Skin epidermis (tissue), 12 donors: ENCODE measurements around the gene RNF212B.
"Not testable (repeated sequence)": the region's sequence is repeated elsewhere in the genome, so short reads cannot be mapped to it uniquely, and the experiment has no call there.

ENCODE experiments used
- H3K27ac ChIP-seq, 21 experiments: fragments of 200-600 bp; sonication (generic) in 11 of 21; one replicate each; pipeline ENCODE4 v1.5.0; 2020; ENCODE audit warnings: mild to moderate bottlenecking in 3 of 21, inconsistent platforms in 2 of 21, moderate library complexity in 2 of 21
- H3K4me3 ChIP-seq, 7 experiments: fragments of 200-600 bp; sonication (generic) in 2 of 7; one replicate each; pipeline ENCODE4 v1.5.0; 2020; ENCODE audit warnings: inconsistent platforms in 2 of 7, mild to moderate bottlenecking in 2 of 7, moderate library complexity in 1 of 7

Gene RNF212B, protein sequence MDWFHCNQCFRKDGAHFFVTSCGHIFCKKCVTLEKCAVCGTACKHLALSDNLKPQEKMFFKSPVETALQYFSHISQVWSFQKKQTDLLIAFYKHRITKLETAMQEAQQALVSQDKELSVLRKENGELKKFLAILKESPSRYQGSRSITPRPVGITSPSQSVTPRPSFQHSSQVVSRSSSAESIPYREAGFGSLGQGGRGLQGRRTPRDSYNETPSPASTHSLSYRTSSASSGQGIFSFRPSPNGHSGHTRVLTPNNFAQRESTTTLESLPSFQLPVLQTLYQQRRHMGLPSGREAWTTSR

DNA sequence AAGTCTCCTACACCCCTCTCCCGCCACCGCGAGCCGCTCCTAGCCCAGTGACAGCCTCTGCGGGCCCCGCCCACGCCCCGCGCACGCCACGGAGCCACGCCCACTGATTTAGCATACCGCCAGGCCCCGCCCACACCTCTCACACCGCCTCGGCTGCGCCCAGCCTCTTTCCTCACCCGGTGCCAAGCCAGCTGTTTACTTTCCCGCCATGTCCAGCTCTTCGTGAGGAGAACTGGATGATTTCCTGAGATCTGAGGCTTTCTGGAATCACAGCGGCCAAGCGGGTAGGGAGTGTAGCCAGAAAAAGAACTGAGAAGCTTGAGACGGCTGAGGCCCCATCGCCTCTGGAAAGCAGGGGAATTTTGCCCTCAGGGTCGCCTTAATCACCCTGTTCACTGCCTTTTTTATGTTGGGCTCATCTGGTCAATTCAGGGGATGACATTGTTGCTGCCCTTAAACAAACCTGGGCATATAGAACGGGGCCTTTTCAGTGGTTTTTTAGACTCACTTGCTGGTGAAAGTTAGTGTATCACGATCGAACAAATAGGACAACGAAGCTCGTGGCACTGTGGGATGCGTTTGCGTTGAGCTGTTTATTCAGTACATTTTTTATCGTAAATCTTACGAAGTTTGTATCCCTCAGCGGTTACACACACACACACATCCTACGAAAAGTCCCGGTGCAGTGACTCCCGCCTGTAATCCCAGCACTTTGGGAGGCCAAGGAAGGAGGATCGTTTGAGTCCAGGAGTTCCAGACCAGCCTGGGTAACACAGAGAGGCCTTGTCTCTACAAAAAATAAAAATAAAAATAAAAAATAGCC lies at the start of gene RNF212B:
Gene RNF212B, plus strand, starts transcription at position 165 of the 823 bp plus-strand sequence. CDS start 2,410 bp downstream, outside the sequence.
- Histone ChIP-seq H3K4me3 (peak within 1 kb of the TSS in 5 of 7 experiments; percentile 1 to 21 (median 6)), H3K27ac (no peak within 1 kb of the TSS)

DNA sequence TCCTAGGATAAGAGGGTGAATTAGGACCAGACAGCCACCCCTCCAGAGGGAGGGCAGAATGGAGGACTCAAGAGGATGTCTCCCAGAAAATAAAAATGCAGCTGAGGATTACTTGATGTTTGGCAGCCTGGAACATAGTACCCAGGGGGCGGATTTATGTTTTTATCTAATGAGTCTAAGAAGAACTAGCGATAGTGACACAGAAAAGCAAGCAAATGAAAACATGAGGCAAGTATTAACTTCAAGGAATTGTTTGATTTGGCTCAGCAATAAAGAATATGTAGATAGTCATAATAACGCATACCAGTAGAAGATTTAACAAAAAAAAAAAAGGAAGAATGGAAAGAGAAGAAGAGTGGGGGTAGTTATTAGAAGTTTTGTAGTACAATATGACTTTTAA lies 44.3 kb upstream of the RNF212B start:
- H3K27ac ChIP-seq = no peak overlapping the region
- no peak overlapping the region for H3K4me3 ChIP-seq

DNA sequence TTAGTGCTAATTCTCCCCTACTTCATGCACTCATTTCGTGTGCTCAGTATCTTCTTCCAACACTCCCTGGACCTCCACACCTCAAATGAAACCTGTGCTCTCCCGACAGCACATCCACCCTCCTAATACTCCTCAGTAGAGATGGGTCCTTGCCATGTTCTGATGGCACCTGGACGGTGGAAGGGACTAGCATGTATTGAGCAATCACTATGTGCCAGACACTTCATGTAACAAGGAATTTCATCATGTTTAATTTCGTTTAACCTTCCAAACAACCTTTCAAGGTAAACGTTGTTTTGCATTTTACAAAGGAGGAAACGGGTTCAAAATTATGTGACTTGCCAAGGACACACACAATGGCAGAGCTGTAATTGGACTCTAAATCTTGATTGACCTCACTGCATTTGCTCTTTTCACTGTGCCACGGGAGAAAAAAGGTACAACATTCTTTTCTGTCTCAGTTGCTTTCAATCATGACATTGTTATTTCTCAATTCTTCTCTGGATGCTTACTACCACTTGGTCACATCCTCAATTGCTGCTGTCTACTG lies 42.1 kb upstream of the RNF212B start:
- H3K27ac ChIP-seq = no peak overlapping the region

DNA sequence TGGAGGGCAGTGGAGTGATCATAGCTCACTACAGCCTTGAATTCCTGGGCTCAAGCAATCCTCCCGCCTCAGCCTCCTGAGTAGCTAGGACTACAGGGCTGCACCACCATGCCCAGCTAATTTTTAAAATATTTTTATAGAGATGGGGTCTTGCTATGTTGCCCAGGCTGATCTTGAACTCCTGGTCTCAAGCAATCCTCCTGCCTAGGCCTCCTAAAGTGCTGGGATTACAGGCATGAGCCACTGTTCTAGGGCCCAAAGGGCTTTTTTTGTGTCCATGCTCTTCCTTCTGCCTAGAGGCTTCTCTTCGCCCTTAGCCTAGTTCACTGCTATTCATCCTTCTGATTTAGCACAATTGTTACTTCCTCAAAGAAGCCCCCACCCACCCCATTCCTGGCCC lies 41.2 kb upstream of the RNF212B start:
- H3K27ac ChIP-seq, H3K4me3 ChIP-seq: not testable (repeated sequence)

More for the DNA sequence above, 42.1 kb upstream of the RNF212B start:
- H3K4me3 ChIP-seq = no peak overlapping the region

DNA sequence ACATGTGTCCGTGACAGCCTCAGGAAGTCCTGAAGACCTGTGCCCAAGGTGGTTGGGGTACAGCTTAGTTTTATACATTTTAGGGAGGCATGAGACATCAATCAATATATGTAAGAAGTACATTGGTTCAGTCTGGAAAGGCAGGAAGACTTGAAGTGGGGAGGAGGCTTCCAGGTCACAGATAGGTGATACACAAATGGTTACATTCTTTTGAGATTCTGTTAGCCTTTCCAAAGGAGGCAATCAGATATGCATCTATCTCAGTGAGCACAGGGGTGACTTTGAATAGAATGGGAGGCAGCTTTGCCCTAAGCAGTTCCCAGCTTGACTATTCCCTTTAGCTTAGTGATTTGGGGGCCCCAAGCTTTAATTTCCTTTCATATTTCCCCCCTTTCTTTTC lies 38.6 kb upstream of the RNF212B start:
- H3K27ac ChIP-seq, H3K4me3 ChIP-seq: not testable (repeated sequence)

DNA sequence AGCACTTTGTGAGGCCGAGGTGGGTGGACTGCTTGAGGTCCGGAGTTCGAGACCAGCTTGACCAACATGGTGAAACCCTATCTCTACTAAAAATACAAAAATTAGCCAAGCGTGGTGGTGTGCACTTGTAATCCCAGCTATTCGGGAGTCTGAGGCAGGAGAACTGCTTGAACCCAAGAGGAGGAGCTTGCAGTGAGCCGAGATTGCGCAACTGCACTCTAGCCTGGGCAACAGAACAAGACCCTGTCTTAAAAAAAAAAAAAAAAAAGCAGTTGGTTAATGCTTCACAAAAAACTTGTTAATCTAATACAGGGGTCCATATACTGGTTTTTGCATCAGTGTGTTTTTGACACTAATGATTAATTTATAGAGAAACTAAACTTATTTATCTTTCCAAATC lies 35.7 kb upstream of the RNF212B start:
- H3K4me3 ChIP-seq = no peak overlapping the region

DNA sequence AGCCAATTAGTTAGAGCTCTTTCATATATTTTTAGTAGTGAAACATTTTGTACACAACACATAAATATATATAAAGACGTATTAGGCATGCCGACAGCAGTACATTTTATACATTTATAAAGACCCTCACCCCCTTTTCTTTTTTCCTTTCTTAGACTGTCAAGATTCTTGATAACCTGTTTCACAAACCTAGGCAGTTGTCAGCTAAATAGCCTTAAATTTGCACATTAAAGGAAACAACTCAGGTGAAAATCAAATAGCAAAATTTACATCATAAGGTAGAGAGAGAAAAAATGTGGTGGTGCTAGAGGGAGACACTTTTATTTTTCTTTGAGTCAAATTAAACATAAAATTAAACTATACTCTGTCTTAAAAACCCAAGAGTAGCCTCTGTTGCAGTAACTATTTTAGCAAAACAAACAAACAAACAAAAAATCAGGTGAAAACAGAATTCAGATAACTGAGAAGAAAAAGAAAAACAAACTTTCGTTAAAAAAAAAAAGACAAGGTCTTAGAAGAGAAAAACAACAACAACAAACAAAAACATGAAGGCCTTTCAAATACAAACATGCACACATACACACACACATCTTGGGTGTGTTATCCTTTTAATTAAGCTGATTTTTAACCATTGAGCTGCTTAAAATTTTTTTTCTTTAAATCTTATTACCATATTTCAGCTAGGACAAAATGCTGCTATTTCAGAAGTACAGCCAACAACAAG lies 31.2 kb upstream of the RNF212B start:
- no peak overlapping the region for H3K4me3 ChIP-seq

More for the DNA sequence above, 35.7 kb upstream of the RNF212B start:
- H3K27ac ChIP-seq = no peak overlapping the region

DNA sequence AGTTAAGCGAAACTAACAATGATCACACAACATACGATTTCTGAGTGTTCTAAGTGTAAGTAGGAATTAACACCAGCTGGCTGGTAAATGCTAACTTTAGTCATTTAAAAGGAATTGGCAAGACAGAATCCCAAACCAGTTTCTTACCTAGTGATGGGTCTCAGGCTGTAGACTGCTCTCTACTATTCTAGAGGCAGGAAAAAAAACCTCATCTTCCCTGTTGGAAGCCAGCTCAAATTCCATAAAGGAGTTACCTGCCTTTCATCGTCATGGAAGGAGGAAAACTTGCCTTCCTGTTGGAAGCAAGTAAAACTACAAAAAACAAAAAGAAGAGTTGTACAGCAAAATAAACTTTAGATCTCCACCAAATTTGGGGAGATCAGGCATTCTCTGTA lies 30.6 kb upstream of the RNF212B start:
- H3K4me3 ChIP-seq = no peak overlapping the region

More for the DNA sequence above, 31.2 kb upstream of the RNF212B start:
- no peak overlapping the region for H3K27ac ChIP-seq

DNA sequence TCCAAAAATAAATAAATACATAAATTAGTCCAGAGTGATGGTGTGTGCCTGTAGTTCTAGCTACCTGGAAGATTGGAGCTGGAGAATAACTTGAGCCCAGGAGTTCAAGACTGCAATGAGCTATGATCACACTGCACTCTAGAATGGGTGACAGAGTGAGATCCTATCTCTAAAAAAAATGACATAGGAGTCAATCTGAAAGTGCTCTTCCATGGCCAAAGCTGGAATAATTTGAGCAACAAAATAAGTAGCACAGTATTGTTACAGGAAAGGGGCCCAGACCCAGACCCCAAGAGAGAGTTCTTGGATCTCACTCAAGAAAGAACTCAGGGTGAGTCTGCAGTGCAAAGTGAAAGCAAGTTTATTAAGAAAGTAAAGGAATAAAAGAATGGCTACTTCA lies 29.4 kb upstream of the RNF212B start:
- Histone ChIP-seq H3K4me3 (no peak overlapping the region), H3K27ac (no peak overlapping the region)

More for the DNA sequence above, 30.6 kb upstream of the RNF212B start:
- no peak overlapping the region for H3K27ac ChIP-seq

DNA sequence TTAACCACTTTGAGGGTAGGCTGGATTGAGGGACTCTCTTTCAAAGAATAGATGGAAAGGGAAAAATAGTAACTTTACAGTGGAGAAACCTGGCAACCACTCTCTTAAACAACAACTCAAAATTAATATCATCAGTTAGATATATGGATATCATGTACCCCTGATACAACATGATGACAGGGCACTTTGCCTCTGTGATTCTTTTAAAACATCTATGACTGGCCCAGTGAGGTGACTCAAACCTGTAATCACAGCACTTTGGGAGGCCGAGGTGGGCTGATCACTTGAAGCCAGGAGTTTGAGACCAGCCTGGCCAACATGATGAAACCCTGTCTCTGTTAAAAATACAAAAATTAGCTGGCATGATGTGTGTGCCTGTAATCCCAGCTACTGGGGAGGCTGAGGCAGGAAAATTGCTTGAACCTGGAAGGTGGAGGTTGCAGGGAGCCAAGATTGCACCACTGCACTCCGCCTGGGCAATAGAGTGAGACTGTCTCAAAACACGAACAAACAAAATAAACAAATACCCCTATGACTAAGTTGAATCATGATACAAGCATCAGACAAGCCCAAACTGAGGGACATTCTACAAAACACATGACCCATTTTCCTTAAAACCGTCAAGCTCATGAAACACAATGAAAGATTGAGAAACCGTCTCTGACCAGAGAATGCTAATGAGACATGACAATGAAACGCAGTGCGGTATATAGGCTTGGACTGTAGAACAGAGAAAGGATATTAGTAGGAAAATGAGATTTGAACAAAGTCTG lies 27.9 kb upstream of the RNF212B start:
- H3K4me3 ChIP-seq = no peak overlapping the region
- H3K27ac ChIP-seq = no peak overlapping the region

DNA sequence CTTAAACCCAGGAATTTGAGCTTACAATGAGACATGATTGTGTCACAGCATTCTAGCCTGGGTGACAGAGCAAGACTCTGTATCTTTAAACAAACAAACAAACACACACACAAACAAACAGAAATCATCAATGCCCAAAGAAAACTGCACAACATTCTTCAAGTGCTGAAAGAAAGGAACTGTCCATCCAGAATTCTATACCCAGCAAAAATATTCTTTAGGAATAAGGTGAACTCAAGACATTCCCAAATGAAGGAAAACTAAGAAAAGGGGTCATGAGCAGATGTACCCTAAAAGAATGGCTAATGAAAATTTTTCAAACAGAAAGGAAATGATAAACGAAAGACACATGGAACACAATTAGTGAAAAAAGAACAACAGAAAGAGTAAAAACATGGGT lies 22.3 kb upstream of the RNF212B start:
- H3K4me3 ChIP-seq = no peak overlapping the region

DNA sequence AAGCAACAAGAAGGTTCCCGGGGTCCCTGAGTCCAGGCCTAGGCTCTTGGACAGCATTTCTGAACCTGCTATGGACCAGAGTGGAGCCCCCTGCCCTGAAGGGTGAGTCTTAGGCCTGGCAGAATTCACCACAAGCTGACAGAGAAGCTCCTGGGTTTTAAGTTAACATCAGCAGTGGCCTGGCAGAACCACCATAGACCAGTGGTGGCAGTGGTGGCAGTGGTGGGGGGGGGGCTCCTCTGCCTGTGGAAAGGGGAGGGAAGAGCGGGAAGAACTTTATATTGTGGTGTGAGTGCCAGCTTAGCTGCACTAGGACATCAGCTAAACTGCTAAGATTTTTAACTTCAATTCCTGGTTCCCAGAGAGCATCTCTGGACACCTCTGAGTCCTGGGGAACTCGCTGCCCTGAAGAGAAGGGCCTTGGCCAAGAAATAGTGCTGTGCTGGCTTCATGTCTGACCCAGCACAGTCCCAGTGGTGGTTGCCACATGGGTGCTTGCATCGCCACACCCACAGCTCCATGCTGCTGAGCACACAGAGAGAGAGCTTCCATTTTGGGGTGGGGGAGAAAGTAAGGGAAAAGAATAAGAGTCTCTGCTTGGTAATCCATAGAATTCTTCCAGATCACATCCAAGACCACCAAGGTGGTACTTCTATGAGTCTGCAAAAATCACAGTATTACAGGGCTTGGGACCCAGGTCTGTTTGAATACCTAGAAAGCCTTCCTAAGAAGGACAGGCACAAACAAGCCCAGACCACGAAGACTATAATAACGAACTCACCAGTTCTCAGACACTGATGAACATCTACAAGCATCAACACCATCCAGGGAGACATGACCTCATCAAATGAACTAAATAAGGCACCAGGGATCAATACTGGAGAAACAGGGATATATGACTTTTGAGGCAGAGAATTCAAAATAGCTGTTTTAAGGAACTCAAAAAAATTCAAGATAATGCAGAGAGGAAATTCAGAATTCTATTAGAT lies 20.4 kb upstream of the RNF212B start:
- Histone ChIP-seq H3K27ac (no peak overlapping the region), H3K4me3 (no peak overlapping the region)

More for the DNA sequence above, 22.3 kb upstream of the RNF212B start:
- no peak overlapping the region for H3K27ac ChIP-seq

DNA sequence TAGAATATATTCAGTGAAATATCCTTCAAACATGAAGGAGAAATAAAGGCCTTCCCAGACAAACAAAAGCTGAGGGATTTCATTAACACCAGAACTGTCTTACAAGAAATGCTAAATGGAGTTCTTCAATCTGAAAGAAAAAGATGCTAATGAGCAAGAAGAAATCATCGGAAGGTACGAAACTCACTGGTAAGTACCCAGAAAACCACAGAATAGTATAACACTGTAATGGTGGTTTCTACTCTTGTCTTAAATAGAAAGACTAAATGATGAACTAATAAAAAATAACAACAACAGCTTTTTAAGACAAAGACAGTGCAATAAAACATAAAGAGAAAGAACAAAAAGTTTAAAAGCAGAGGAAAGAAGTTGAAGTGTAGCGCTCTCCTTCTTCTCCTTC lies 18.7 kb upstream of the RNF212B start:
- H3K27ac ChIP-seq = no peak overlapping the region
- H3K4me3 ChIP-seq = no peak overlapping the region

DNA sequence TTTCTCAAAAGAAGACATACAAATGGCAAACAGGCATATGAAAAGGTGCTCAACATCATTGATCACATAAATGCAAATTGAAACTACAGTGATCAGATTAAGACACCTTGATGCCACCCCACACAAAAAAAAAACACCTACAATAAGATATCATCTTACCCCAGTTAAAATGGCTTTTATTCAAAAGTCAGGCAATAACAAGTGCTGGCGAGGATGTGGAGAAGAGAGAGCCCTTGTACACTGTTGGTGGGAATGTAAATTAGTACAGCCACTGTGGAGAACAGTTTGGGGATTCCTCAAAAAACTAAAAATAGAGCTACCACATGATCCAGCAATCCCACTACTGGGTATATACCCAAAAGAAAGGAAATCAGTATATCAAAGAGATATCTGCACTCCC lies 12.8 kb upstream of the RNF212B start:
- H3K4me3 ChIP-seq, H3K27ac ChIP-seq: not testable (repeated sequence)

DNA sequence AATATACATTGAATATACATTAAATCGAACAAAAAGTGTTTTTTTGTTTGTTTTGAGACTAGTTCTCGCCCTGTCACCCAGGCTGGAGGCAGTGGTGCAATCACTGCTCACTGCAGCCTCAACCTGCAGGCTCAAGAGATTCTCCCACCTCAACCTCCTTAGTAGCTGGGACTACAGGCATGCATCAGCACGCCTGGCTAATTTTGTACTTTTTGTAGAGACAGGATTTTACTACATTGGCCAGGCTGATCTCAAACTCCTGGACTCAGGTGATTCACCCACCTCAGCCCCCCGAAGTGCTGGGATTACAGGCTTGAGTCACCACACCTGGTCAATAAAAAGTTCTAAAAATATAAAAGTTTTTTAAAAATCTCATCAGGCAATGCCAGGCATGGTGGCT lies 10.2 kb upstream of the RNF212B start:
- Histone ChIP-seq H3K27ac (no peak overlapping the region), H3K4me3 (no peak overlapping the region)

DNA sequence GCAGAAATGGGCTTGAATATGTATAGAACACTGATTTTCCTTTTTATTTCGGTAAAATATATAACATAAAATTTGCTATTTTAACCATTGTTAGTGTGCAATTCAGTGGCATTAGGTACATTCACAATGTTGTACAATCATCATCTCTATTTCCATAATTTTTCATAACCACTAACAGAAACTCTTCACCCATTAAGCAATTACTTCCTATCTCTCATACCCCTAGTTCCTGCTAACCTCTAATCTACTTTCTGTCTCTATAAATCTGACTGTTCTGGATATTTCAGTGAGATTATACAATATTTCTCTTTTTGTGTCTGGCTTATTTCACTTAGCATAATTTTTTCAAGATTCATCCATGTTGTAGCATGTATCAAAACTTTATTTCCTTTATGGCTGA lies 8.9 kb upstream of the RNF212B start:
- no peak overlapping the region for H3K4me3 ChIP-seq
- no peak overlapping the region for H3K27ac ChIP-seq

DNA sequence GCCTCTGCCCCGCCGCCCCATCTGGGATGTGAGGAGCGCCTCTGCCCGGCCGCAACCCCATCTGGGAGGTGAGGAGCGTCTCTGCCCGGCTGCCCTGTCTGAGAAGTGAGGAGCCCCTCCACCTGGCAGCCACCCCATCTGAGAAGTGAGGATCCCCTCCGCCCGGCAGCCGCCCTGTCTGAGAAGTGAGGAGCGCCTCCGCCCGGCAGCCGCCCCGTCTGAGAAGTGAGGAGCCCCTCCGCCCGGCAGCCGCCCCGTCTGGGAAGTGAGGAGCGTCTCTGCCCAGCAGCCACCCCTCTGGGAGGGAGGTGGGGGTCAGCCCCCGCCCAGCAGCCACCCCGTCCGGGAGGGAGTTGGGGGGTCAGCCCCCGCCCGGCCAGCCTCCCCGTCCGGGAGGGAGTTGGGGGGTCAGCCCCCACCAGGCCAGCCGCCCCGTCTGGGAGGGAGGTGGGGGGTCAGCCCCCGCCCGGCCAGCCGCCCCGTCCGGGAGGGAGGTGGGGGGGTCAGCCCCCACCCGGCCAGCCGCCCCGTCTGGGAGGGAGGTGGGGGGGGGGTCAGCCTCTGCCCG lies 5.4 kb upstream of the RNF212B start:
- not testable (repeated sequence) for H3K4me3 ChIP-seq

DNA sequence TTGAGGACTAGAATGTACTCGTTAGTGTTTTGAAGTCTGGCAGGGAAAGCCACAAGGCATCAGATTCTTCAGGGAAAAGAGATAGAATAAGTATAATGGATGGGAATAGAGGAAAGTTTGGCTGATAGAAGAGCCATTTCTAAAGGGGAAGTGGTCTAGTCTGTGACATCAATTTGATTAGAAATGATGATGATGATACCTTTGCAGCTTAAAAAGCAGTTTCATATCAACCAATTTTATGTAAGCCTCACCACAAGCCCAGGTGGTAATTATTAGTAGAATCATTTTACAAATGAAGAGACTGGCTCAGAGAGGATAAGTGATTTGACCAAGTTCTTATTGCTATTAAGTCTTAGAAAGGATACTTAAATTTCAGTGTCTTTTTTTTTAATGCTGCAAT lies 2.9 kb downstream of the RNF212B start:
- Histone ChIP-seq H3K4me3 (no peak overlapping the region), H3K27ac (no peak overlapping the region)

More for the DNA sequence above, 5.4 kb upstream of the RNF212B start:
- H3K27ac ChIP-seq = not testable (repeated sequence)
